Fibroblast of villous mesenchyme (primary cell): ENCODE results near the gene KCNT1. TPM values are rescaled to one million over a fixed set of nuclear protein-coding genes. Genes with fewer than 3 reads are reported as not detected.

Experiments used
- DNase-seq: peaks from one replicate; pipeline ENCODE4 v3.0.0-alpha.2; 2010; ENCODE audit warnings: low read depth
- H3K4me3 ChIP-seq: 2 replicates; pipeline ENCODE4 v1.5.1; 2011; ENCODE audit warnings: low read depth, mild to moderate bottlenecking, low read length
- CTCF ChIP-seq: IDR thresholded peaks from 2 replicates; pipeline ENCODE4 v1.5.1; 2012; ENCODE audit warnings: low read depth, mild to moderate bottlenecking, low read length; ENCODE audit not compliant: insufficient read depth
- total RNA-seq: library from RNA; depleted of rRNA; stranded (reverse); fragments of >200 nt; gene quantifications from 2 replicates; pipeline ENCODE4 v1.2.3, GENCODE V29; 2012

The KCNT1 gene
- total RNA-seq, 1 donor = not detected

- DNase-seq = no peak
- no peak overlapping the region for H3K4me3 ChIP-seq
- TF ChIP-seq CTCF = no peak
Measured at GRCh38 chr9:135681161-135681560, 20.8 kb upstream of the KCNT1 start.

- no peak for TF ChIP-seq CTCF
- H3K4me3 ChIP-seq = no peak overlapping the region
- DNase-seq = no peak
Measured at GRCh38 chr9:135683401-135684034, 18.5 kb upstream of the KCNT1 start.

GRCh38 chr9:135684691-135685090 lies 17.3 kb upstream of the KCNT1 start:
- no peak overlapping the region for H3K4me3 ChIP-seq
- TF ChIP-seq CTCF = no peak
- DNase-seq = no peak

GRCh38 chr9:135687216-135687615 lies 14.8 kb upstream of the KCNT1 start:
- TF ChIP-seq CTCF = no peak
- DNase-seq = no peak
- no peak overlapping the region for H3K4me3 ChIP-seq

GRCh38 chr9:135689011-135689410 lies 13.0 kb upstream of the KCNT1 start:
- no peak for TF ChIP-seq CTCF

GRCh38 chr9:135690836-135691570 lies 11.0 kb upstream of the KCNT1 start:
- no peak for TF ChIP-seq CTCF
- no peak for DNase-seq
- H3K4me3 ChIP-seq = no peak overlapping the region

More at GRCh38 chr9:135689011-135689410, 13.0 kb upstream of the KCNT1 start:
- DNase-seq = no peak
- H3K4me3 ChIP-seq = no peak overlapping the region
